Stomach (tissue), 9 donors: ENCODE measurements around the gene TRMT2A. TPM values are rescaled to one million over a fixed set of nuclear protein-coding genes. Genes with fewer than 3 reads are reported as not detected.
A peak's percentile ranks its signal among the peaks of the same experiment; 100 is the strongest.

Source experiments
- DNase-seq, 2 donors: peaks; one replicate each; pipeline versions ENCODE4 v3.0.0 to v3.0.0-alpha.2; 2013 to 2019
- H3K27ac ChIP-seq, 5 donors: fragments of 200-600 bp in 4 of 5; sonication (generic) in 4 of 5; one replicate each; pipeline ENCODE4 v1.5.1; 2013 to 2019; ENCODE audit warnings: mild to moderate bottlenecking in 1 of 5, moderate library complexity in 1 of 5
- H3K27me3 ChIP-seq, 3 donors: fragments of 200-600 bp; sonication (generic); one replicate each; pipeline ENCODE4 v1.5.1; 2017 to 2019; ENCODE audit warnings: mixed run types in 1 of 3
- H3K36me3 ChIP-seq, 4 donors: fragments of 200-600 bp; sonication (generic); 1 replicate in 3 of 4; 2 replicates in 1 of 4; pipeline ENCODE4 v1.5.1; 2016 to 2019
- H3K4me1 ChIP-seq, 4 donors: fragments of 200-600 bp; sonication (generic); one replicate each; pipeline ENCODE4 v1.5.1; 2016 to 2019
- H3K4me3 ChIP-seq, 4 donors: fragments of 200-600 bp; sonication (generic) in 3 of 4; one replicate each; pipeline ENCODE4 v1.5.1; 2016 to 2019; ENCODE audit warnings: mild to moderate bottlenecking in 1 of 4
- H3K9me3 ChIP-seq, 4 donors: fragments of 200-600 bp; sonication (generic); one replicate each; pipeline ENCODE4 v1.5.1; 2016 to 2019
- EP300 ChIP-seq: sonication (generic); formaldehyde crosslinking; IDR thresholded peaks from one replicate; pipeline ENCODE4 v1.6.1; 2017; ENCODE audit warnings: antibody characterized with exemption
- POLR2A ChIP-seq, 4 donors: fragments of 450-650 bp; IDR thresholded peaks; one replicate each; pipeline ENCODE4 v1.6.1; 2016; ENCODE audit warnings: antibody characterized with exemption in 4 of 4, control low read depth in 2 of 4, mild to moderate bottlenecking in 1 of 4, moderate library complexity in 1 of 4
- POLR2AphosphoS5 ChIP-seq, 3 donors: sonication (generic); formaldehyde crosslinking; IDR thresholded peaks; one replicate each; pipeline ENCODE4 v1.6.1; 2016; ENCODE audit warnings: antibody characterized with exemption in 3 of 3
- WGBS, 5 donors: extraction: QIAGEN DNeasy Blood & Tissue Kit in 3 of 5; methylation state at CpG; one replicate each; pipeline versions ENCODE4 v1.1.5 to v1.1.7; 2013 to 2018; 5-methylcytosine and 5-hydroxymethylcytosine counted together
- intact Hi-C: fragments of 100-400 bp; cut with DNase I; formaldehyde crosslinking; loops from one replicate; pipeline ENCODE4 v1.15.1; 2023; ENCODE audit warnings: low total_unique reads
- polyA plus RNA-seq, 3 donors: library from polyadenylated mRNA; stranded (reverse); fragments of 200-250 nt; gene quantifications; one replicate each; pipeline ENCODE4 v1.2.3, GENCODE V29; 2013
- total RNA-seq, 5 donors: library from RNA; depleted of rRNA; stranded (reverse); fragments of >200 nt; gene quantifications; one replicate each; pipeline versions ENCODE4 v1.1.0 to v1.2.3, GENCODE V29; 2014 to 2016
- TF ChIP-seq, protein P1 (sequence below), 7 experiments: fragments of 450-650 bp in 4 of 7; fragments of 200-600 bp in 3 of 7; sonication (generic) in 3 of 7; IDR thresholded peaks; one replicate each; pipeline ENCODE4 v1.5.1; 2016 to 2019; ENCODE audit warnings: antibody characterized with exemption in 7 of 7, control low read depth in 2 of 7, mild to moderate bottlenecking in 1 of 7
- donor health status: healthy with polysubstance abuse.
- donor health status: Bipolar disorder and iron deficiency.
- donor health status: healthy.

Gene TRMT2A
- total and polyA plus RNA-seq, 8 donors: 17.9 to 143 (median 62.6) TPM

DNA sequence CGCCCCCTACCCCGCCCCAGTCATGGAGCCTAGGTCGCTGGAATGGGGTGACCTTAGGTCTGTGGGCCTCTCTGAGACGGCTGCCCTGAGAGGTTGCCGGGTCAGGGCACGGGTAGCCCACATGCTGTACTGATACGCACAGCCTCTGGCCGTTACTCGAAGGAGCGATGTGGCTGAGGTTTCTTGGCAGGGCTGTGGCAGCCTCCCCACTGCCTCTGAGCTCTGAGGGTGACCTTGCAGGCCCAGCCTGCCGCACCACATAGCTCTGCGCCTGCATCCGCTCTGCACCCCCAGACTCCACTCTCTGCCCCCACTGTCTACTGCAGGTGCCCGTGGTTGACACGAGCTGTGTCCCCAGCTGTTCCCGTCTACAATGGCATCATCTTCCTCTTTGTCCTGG is 21.8 kb upstream of the TRMT2A start:
- H3K27me3 ChIP-seq: no peaks in the 10 kb centered on the region
- 88 to 93% (median 92%) methylated on average over 12 to 16 of the region's 16 CpGs for WGBS, 5 donors
- H3K4me1 ChIP-seq: peaks cover 31 to 50% (median 48%) of the 10 kb centered on the region in 4 donors
- no peak overlapping the region for H3K27ac ChIP-seq
- no peaks in the 10 kb centered on the region for H3K9me3 ChIP-seq
- no peak for DNase-seq
- TF ChIP-seq POLR2AphosphoS5 (IDR thresholded peaks at IDR 0.05): no peak
- TF ChIP-seq POLR2A (IDR thresholded peaks at IDR 0.05): no peak
- H3K4me3 ChIP-seq: no peak overlapping the region
- intact Hi-C loops: no loop called here
- H3K36me3 ChIP-seq: peaks cover 7 to 49% (median 44%) of the 10 kb centered on the region in 4 donors

DNA sequence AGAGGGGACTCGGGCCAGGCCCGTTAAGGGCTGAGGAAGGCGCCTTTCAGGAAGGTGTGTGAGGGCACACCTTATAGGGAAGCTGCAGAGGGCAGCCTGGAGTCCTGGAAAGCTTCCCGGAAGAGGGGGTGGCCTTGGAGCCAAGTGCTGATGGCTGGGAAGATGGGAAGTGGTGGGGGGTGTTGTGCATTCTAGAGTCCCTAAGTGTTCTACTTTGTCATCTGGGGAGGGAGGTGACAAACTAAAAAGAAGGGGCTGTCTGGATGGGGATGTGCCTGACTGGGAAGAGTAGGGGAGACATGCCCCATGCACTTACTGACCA is 21.4 kb upstream of the TRMT2A start:
- H3K27me3 ChIP-seq: no peaks in the 10 kb centered on the region
- H3K36me3 ChIP-seq: peaks cover 7 to 44% (median 39%) of the 10 kb centered on the region in 4 donors
- DNase-seq: no peak
- WGBS, 5 donors: 35 to 60% (median 41%) methylated on average over 4 of the region's 4 CpGs
- H3K9me3 ChIP-seq: no peaks in the 10 kb centered on the region
- no peak overlapping the region for H3K4me3 ChIP-seq
- intact Hi-C loops: no loop called here
- H3K4me1 ChIP-seq: peaks cover 35 to 54% (median 53%) of the 10 kb centered on the region in 4 donors
- H3K27ac ChIP-seq: peak overlapping the region in 2 of 5 donors; percentile 5 to 50
- TF ChIP-seq POLR2A (IDR thresholded peaks at IDR 0.05) (no peak), EP300 (no peak), POLR2AphosphoS5 (IDR thresholded peaks at IDR 0.05) (no peak)
- TF ChIP-seq, protein P1, sequence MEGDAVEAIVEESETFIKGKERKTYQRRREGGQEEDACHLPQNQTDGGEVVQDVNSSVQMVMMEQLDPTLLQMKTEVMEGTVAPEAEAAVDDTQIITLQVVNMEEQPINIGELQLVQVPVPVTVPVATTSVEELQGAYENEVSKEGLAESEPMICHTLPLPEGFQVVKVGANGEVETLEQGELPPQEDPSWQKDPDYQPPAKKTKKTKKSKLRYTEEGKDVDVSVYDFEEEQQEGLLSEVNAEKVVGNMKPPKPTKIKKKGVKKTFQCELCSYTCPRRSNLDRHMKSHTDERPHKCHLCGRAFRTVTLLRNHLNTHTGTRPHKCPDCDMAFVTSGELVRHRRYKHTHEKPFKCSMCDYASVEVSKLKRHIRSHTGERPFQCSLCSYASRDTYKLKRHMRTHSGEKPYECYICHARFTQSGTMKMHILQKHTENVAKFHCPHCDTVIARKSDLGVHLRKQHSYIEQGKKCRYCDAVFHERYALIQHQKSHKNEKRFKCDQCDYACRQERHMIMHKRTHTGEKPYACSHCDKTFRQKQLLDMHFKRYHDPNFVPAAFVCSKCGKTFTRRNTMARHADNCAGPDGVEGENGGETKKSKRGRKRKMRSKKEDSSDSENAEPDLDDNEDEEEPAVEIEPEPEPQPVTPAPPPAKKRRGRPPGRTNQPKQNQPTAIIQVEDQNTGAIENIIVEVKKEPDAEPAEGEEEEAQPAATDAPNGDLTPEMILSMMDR (IDR thresholded peaks at IDR 0.05): no peak

DNA sequence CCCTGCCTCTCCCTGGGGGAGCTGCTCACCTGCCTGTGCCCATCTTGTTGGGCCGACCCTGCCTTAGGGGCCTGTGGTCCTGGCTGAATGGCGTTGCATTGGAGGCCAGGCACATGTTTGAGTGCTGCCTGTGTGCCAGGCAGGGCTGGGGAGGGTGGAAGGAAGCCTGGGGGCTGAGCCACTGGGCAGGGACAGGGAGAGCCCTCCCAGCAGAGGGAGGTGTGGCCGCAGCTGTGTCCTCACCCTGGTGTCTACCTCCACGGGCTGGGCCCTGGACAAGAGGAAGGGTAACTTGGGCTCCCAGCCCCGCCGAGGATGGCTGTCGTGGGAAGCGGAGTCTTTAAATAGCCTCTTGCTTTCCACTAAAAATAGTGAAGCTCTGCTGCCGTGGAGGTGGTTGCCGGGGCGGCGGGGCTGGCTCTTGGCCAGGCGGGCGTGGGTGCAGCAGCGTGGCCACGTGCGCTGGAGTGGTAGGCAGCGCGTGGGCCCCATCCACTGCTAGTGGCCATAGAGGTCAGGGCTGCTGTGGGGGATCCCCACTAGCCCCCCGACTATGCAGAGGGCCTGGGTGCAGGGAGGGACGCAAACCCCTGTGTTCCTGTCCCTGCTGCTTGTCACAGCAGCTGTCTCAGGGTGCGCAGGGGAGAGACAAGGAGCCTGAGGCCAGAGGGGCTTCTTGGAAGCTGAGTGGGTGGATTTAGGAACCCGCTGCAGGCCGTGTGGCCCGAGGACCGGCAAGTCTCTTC is 20.8 kb upstream of the TRMT2A start:
- intact Hi-C loops: no loop called here
- no peak for TF ChIP-seq POLR2A (IDR thresholded peaks at IDR 0.05)
- Histone ChIP-seq H3K27ac (peak overlapping the region in 2 of 5 donors; percentile 5 to 50), H3K4me1 (peaks cover 40 to 60% (median 58%) of the 10 kb centered on the region in 4 donors), H3K4me3 (no peak overlapping the region), H3K9me3 (no peaks in the 10 kb centered on the region), H3K36me3 (peaks cover 7 to 39% (median 34%) of the 10 kb centered on the region in 4 donors), H3K27me3 (no peaks in the 10 kb centered on the region)
- 38 to 54% (median 42%) methylated on average over 21 to 26 of the region's 26 CpGs for WGBS, 5 donors
- no peak for DNase-seq

DNA sequence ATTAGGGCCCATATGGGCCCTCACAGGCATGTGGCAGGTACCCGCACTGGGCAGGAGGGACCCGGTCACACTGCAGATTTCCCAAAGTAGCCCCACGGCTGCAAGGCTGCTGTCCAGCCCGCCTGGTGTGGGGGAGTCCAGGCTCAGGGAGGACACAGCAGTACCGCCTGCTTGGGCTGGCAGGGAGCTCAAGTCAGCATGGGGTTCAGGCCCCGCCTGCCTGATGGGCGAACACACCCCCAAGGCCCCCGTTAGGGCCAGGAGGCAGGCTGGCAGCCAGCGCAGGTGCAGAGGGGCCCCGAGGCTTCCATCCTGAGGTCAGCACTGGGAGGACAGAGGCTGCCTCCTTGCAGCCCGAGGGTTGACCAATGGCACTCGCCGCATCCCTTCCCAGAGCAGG is 20.1 kb upstream of the TRMT2A start:
- WGBS, 5 donors: 70 to 84% (median 79%) methylated on average over 8 to 13 of the region's 13 CpGs
- intact Hi-C loops: no loop called here
- TF ChIP-seq POLR2A (IDR thresholded peaks at IDR 0.05): no peak
- TF ChIP-seq POLR2AphosphoS5 (IDR thresholded peaks at IDR 0.05): no peak
- TF ChIP-seq EP300: no peak
- H3K9me3 ChIP-seq: no peaks in the 10 kb centered on the region
- peaks cover 7 to 32% (median 28%) of the 10 kb centered on the region in 4 donors for H3K36me3 ChIP-seq
- peak overlapping the region in 1 of 5 donors; percentile 50 for H3K27ac ChIP-seq
- H3K27me3 ChIP-seq: no peaks in the 10 kb centered on the region
- no peak for DNase-seq
- H3K4me1 ChIP-seq: peaks cover 45 to 67% (median 65%) of the 10 kb centered on the region in 4 donors
- no peak overlapping the region for H3K4me3 ChIP-seq

DNA sequence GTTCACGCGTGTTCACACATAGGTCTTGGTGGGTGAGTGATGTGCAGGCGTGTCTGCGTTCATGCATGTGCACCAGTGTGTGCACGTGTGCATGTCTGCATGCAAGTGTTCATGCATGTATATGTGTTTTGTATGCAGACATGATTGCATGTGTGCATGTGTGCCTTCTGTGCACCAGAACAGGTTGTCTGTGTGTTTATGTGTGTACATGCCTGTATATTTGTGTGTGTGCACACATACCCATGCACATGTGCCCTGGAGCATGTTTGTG is 19.5 kb upstream of the TRMT2A start:
- Histone ChIP-seq H3K27me3 (no peaks in the 10 kb centered on the region), H3K4me3 (no peak overlapping the region), H3K4me1 (peaks cover 45 to 68% (median 65%) of the 10 kb centered on the region in 4 donors), H3K36me3 (peaks cover 7 to 26% (median 23%) of the 10 kb centered on the region in 4 donors), H3K9me3 (no peaks in the 10 kb centered on the region), H3K27ac (no peak overlapping the region)
- intact Hi-C loops: no loop called here
- 96 to 100% (median 97%) methylated on average over 5 of the region's 5 CpGs for WGBS, 5 donors
- DNase-seq: no peak
- TF ChIP-seq POLR2A (IDR thresholded peaks at IDR 0.05): no peak
- no peak for TF ChIP-seq EP300
- TF ChIP-seq POLR2AphosphoS5 (IDR thresholded peaks at IDR 0.05): no peak
- TF ChIP-seq, protein P1 (IDR thresholded peaks at IDR 0.05): no peak
